HEK293 (cell line): ENCODE results near the gene EPHA4.
A peak's percentile ranks its signal among the peaks of the same experiment; 100 is the strongest.

Experiments
- CTCF ChIA-PET: fragments of 350-600 bp; formaldehyde crosslinking; extraction: SDS; loops from one replicate; lab custom pipeline; 2021; ENCODE audit warnings: antibody characterized with exemption; lab: Yijun Ruan, JAX
- POLR2A ChIA-PET: fragments of 300-600 bp; formaldehyde crosslinking; extraction: SDS; loops from one replicate; lab custom pipeline; 2020; ENCODE audit warnings: antibody characterized with exemption, inconsistent platforms; lab: Yijun Ruan, JAX
- H3K27ac ChIP-seq: fragments of 200-500 bp; sonication (Bioruptor generic); 2 replicates; pipeline ENCODE4 v1.5.1; 2014; ENCODE audit warnings: low read depth, low read length, control low read depth, inconsistent platforms; ENCODE audit errors: extremely low read depth
- H3K36me3 ChIP-seq, 2 experiments: fragments of 200-500 bp in 1 of 2; sonication (Bioruptor generic) in 1 of 2; 1 replicate in 1 of 2; 2 replicates in 1 of 2; pipeline ENCODE4 v1.5.1; 2014 to 2017; ENCODE audit warnings: inconsistent platforms in 2 of 2, low read length in 2 of 2; ENCODE audit not compliant: control insufficient read depth in 2 of 2, insufficient read depth in 1 of 2
- H3K4me1 ChIP-seq: fragments of 200-500 bp; sonication (Bioruptor generic); 2 replicates; pipeline ENCODE4 v1.5.1; 2014; ENCODE audit warnings: mild to moderate bottlenecking, low read length, inconsistent platforms; ENCODE audit not compliant: control insufficient read depth, insufficient read depth
- H3K4me3 ChIP-seq: 2 replicates; pipeline ENCODE4 v1.5.1; 2011; ENCODE audit warnings: low read depth, mild to moderate bottlenecking, control low read depth, low read length, moderate library complexity
- H3K9me3 ChIP-seq: fragments of 200-500 bp; sonication (Bioruptor generic); 2 replicates; pipeline ENCODE4 v1.5.1; 2014; ENCODE audit warnings: low read depth, low read length, inconsistent platforms; ENCODE audit not compliant: control insufficient read depth, insufficient read depth
- HOXD13 ChIP-seq: sonication (generic); formaldehyde crosslinking; IDR thresholded peaks from 2 replicates; pipeline ENCODE4 v1.8.0; 2022; ENCODE audit warnings: missing genetic modification reagents, borderline replicate concordance
- IKZF3 ChIP-seq: fragments of 450-650 bp; IDR thresholded peaks from 2 replicates; pipeline ENCODE4 v1.5.0; 2018; ENCODE audit warnings: missing biosample characterization, mild to moderate bottlenecking, missing genetic modification characterization, moderate library complexity
- PRDM1 ChIP-seq: fragments of 450-650 bp; formaldehyde crosslinking; IDR thresholded peaks from 2 replicates; pipeline ENCODE4; 2016; ENCODE audit warnings: missing biosample characterization, missing genetic modification characterization
- ZBTB48 ChIP-seq: fragments of 450-650 bp; formaldehyde crosslinking; IDR thresholded peaks from 2 replicates; pipeline ENCODE4 v1.5.1; 2016; ENCODE audit warnings: missing biosample characterization, missing genetic modification characterization
- ZFHX2 ChIP-seq: fragments of 450-650 bp; formaldehyde crosslinking; conservative IDR thresholded peaks from 2 replicates; pipeline ENCODE4 v1.5.1; 2016; ENCODE audit warnings: missing biosample characterization, missing genetic modification characterization
- ZNF175 ChIP-seq: fragments of 450-650 bp; formaldehyde crosslinking; IDR thresholded peaks from 2 replicates; pipeline ENCODE4 v1.5.1; 2016; ENCODE audit warnings: missing biosample characterization, missing genetic modification characterization
- ZNF366 ChIP-seq: fragments of 450-650 bp; formaldehyde crosslinking; conservative IDR thresholded peaks from 2 replicates; pipeline ENCODE4 v1.5.1; 2016; ENCODE audit warnings: missing biosample characterization, missing genetic modification characterization
- ZNF510 ChIP-seq: fragments of 450-650 bp; formaldehyde crosslinking; IDR thresholded peaks from 2 replicates; pipeline ENCODE4 v1.5.1; 2018; ENCODE audit warnings: mild to moderate bottlenecking, missing genetic modification characterization, missing biosample characterization; ENCODE audit not compliant: insufficient replicate concordance
- ZNF518A ChIP-seq: fragments of 450-650 bp; formaldehyde crosslinking; conservative IDR thresholded peaks from 2 replicates; pipeline ENCODE4 v1.5.1; 2016; ENCODE audit warnings: low read depth, missing biosample characterization, missing genetic modification characterization
- ZNF558 ChIP-seq: fragments of 450-650 bp; formaldehyde crosslinking; IDR thresholded peaks from 2 replicates; pipeline ENCODE4 v1.5.1; 2016; ENCODE audit warnings: missing biosample characterization, missing genetic modification characterization
- ZNF621 ChIP-seq: fragments of 450-650 bp; formaldehyde crosslinking; IDR thresholded peaks from 2 replicates; pipeline ENCODE4 v1.5.1; 2017; ENCODE audit warnings: missing biosample characterization, missing genetic modification characterization
- ZXDB ChIP-seq: fragments of 450-650 bp; formaldehyde crosslinking; IDR thresholded peaks from 2 replicates; pipeline ENCODE4 v1.5.1; 2016; ENCODE audit warnings: missing biosample characterization, missing genetic modification characterization
- TF ChIP-seq, protein P1 (sequence below): fragments of 450-650 bp; formaldehyde crosslinking; IDR thresholded peaks from 2 replicates; pipeline ENCODE4 v1.5.1; 2017; ENCODE audit warnings: missing biosample characterization, mild to moderate bottlenecking, missing genetic modification characterization, moderate library complexity
- TF ChIP-seq, protein P2 (sequence below): fragments of 450-650 bp; formaldehyde crosslinking; IDR thresholded peaks from 2 replicates; pipeline ENCODE4 v1.5.1; 2016; ENCODE audit warnings: missing biosample characterization, missing genetic modification characterization
- TF ChIP-seq, protein P3 (sequence below): fragments of 450-650 bp; formaldehyde crosslinking; IDR thresholded peaks from 2 replicates; pipeline ENCODE4 v1.5.1; 2016; ENCODE audit warnings: missing biosample characterization, missing genetic modification characterization

The EPHA4 gene

GRCh38 chr2:221551864-221552263 is 20.2 kb downstream of the EPHA4 start:
- Histone ChIP-seq H3K27ac (no peak overlapping the region), H3K9me3 (no peaks in the 10 kb centered on the region), H3K36me3 (no peaks in the 10 kb centered on the region), H3K4me1 (peaks cover 33% of the 10 kb centered on the region), H3K4me3 (no peak overlapping the region)
- ChIA-PET POLR2A (interaction anchor here (0.8 kb wide), 1 partner anchor 9 kb away, joined by 3 read pairs; no protein-coding TSS in a partner anchor), CTCF (no interaction called here)
- TF ChIP-seq ZNF366 (tag by site-specific recombination): no peak
- TF ChIP-seq ZXDB: no peak
- no peak for TF ChIP-seq ZNF175
- TF ChIP-seq ZBTB48 (tag by site-specific recombination): no peak
- TF ChIP-seq HOXD13: no peak
- TF ChIP-seq, protein P1, sequence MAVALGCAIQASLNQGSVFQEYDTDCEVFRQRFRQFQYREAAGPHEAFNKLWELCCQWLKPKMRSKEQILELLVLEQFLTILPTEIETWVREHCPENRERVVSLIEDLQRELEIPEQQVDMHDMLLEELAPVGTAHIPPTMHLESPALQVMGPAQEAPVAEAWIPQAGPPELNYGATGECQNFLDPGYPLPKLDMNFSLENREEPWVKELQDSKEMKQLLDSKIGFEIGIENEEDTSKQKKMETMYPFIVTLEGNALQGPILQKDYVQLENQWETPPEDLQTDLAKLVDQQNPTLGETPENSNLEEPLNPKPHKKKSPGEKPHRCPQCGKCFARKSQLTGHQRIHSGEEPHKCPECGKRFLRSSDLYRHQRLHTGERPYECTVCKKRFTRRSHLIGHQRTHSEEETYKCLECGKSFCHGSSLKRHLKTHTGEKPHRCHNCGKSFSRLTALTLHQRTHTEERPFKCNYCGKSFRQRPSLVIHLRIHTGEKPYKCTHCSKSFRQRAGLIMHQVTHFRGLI (tag by site-specific recombination): no peak
- no peak for TF ChIP-seq ZFHX2 (tag by site-specific recombination)
- TF ChIP-seq, protein P2, sequence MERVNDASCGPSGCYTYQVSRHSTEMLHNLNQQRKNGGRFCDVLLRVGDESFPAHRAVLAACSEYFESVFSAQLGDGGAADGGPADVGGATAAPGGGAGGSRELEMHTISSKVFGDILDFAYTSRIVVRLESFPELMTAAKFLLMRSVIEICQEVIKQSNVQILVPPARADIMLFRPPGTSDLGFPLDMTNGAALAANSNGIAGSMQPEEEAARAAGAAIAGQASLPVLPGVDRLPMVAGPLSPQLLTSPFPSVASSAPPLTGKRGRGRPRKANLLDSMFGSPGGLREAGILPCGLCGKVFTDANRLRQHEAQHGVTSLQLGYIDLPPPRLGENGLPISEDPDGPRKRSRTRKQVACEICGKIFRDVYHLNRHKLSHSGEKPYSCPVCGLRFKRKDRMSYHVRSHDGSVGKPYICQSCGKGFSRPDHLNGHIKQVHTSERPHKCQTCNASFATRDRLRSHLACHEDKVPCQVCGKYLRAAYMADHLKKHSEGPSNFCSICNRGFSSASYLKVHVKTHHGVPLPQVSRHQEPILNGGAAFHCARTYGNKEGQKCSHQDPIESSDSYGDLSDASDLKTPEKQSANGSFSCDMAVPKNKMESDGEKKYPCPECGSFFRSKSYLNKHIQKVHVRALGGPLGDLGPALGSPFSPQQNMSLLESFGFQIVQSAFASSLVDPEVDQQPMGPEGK: no peak
- TF ChIP-seq, protein P3, sequence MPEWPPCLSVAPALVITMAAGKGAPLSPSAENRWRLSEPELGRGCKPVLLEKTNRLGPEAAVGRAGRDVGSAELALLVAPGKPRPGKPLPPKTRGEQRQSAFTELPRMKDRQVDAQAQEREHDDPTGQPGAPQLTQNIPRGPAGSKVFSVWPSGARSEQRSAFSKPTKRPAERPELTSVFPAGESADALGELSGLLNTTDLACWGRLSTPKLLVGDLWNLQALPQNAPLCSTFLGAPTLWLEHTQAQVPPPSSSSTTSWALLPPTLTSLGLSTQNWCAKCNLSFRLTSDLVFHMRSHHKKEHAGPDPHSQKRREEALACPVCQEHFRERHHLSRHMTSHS: no peak
- TF ChIP-seq ZNF518A (tag by site-specific recombination): no peak
- no peak for TF ChIP-seq ZNF558 (tag by site-specific recombination)

DNA sequence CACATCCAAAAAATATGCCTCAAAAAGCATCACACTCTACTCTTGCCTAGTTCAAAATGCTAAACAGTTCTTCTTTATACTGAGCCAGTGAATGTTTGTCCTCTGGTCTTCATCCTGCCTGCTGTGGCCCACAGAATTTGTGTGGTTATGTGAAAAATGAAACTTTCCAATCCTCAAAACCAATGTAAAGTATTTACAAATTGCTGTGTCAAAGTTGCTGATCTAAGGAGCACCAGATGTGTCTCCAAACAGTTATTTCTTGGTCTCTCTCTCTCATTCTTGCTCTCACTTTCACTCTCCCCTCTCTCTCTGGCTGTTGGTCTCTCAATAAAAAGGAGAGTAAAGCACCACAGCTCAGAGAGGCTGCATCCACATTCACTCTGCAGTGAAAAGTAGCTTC is 23.0 kb downstream of the EPHA4 start:
- Histone ChIP-seq H3K9me3 (no peaks in the 10 kb centered on the region), H3K27ac (no peak overlapping the region), H3K4me1 (peaks cover 22% of the 10 kb centered on the region), H3K4me3 (no peak overlapping the region), H3K36me3 (no peaks in the 10 kb centered on the region; a peak in 1 of 3 replicates)
- TF ChIP-seq ZNF621 (no peak), IKZF3 (no peak), PRDM1 (tag by site-specific recombination) (0 out of 2 replicates have a peak, but pooled peaks have one; percentile 48), ZNF510 (tag by site-specific recombination) (no peak)
- ChIA-PET POLR2A (no interaction called here), CTCF (no interaction called here)
